ENCODE results near the gene ENPP6. TPM values are rescaled to one million over a fixed set of nuclear protein-coding genes. Genes with fewer than 3 reads are reported as not detected.
A peak's percentile ranks its signal among the peaks of the same experiment; 100 is the strongest.

The ENPP6 gene
- total and polyA plus RNA-seq, 4 donors: 0.13 to 1.8 (median 0.19) TPM; not detected in 1

- ATAC-seq (ENCODE audit: low FRiP score): no peak
- DNase-seq: no peak
- intact Hi-C loops (cut with DNase I): no loop called here
- Histone ChIP-seq H3K36me3 (ENCODE audit: control insufficient read depth in 1 of 2, insufficient read depth in 2 of 2, low read length in 1 of 2) (no peaks in the 10 kb centered on the region), H3K4me1 (ENCODE audit: control insufficient read depth in 1 of 2, insufficient read depth in 2 of 2, low read length in 2 of 2) (no peaks in the 10 kb centered on the region), H3K4me3 (ENCODE audit: low read length in 2 of 2) (no peak overlapping the region), H3K9me3 (ENCODE audit: control insufficient read depth, low read length) (no peaks in the 10 kb centered on the region), H3K27ac (ENCODE audit: low read depth in 1 of 2, low read length in 2 of 2) (no peak overlapping the region), H3K27me3 (ENCODE audit: control insufficient read depth in 1 of 2, insufficient read depth in 2 of 2, low read length in 1 of 2) (no peaks in the 10 kb centered on the region)
- 82 to 89% methylated on average over 9 of the region's 9 CpGs for WGBS, 2 donors
Observed at GRCh38 chr4:184167576-184167975, 50.1 kb downstream of the ENPP6 start.

- Histone ChIP-seq H3K9me3 (ENCODE audit: control insufficient read depth, low read length) (no peaks in the 10 kb centered on the region), H3K36me3 (ENCODE audit: control insufficient read depth in 1 of 2, insufficient read depth in 2 of 2, low read length in 1 of 2) (no peaks in the 10 kb centered on the region), H3K27me3 (ENCODE audit: control insufficient read depth in 1 of 2, insufficient read depth in 2 of 2, low read length in 1 of 2) (no peaks in the 10 kb centered on the region), H3K4me1 (ENCODE audit: control insufficient read depth in 1 of 2, insufficient read depth in 2 of 2, low read length in 2 of 2) (no peaks in the 10 kb centered on the region), H3K27ac (ENCODE audit: low read depth in 1 of 2, low read length in 2 of 2) (no peak overlapping the region), H3K4me3 (ENCODE audit: low read length in 2 of 2) (no peak overlapping the region)
- WGBS, 2 donors: 67 to 68% methylated on average over 6 of the region's 6 CpGs
- ATAC-seq (ENCODE audit: low FRiP score) (no peak), DNase-seq (no peak)
- intact Hi-C loops (cut with DNase I): no loop called here
Observed at GRCh38 chr4:184166736-184167135, 50.9 kb downstream of the ENPP6 start.

GRCh38 chr4:184165291-184165690 lies 52.4 kb downstream of the ENPP6 start:
- no peak overlapping the region for H3K4me3 ChIP-seq (ENCODE audit: low read length in 2 of 2)
- ATAC-seq (ENCODE audit: low FRiP score): no peak
- intact Hi-C loops (cut with DNase I): no loop called here
- WGBS, 2 donors: 68 to 74% methylated on average over 8 of the region's 8 CpGs
- no peaks in the 10 kb centered on the region for H3K4me1 ChIP-seq (ENCODE audit: control insufficient read depth in 1 of 2, insufficient read depth in 2 of 2, low read length in 2 of 2)
- no peak for DNase-seq
- no peaks in the 10 kb centered on the region for H3K27me3 ChIP-seq (ENCODE audit: control insufficient read depth in 1 of 2, insufficient read depth in 2 of 2, low read length in 1 of 2)
- no peak overlapping the region for H3K27ac ChIP-seq (ENCODE audit: low read depth in 1 of 2, low read length in 2 of 2)
- H3K36me3 ChIP-seq (ENCODE audit: control insufficient read depth in 1 of 2, insufficient read depth in 2 of 2, low read length in 1 of 2): no peaks in the 10 kb centered on the region
- H3K9me3 ChIP-seq (ENCODE audit: control insufficient read depth, low read length): no peaks in the 10 kb centered on the region

- no peaks in the 10 kb centered on the region for H3K4me1 ChIP-seq (ENCODE audit: control insufficient read depth in 1 of 2, insufficient read depth in 2 of 2, low read length in 2 of 2)
- peak; percentile 76 for ATAC-seq (ENCODE audit: low FRiP score)
- intact Hi-C loops (cut with DNase I): no loop called here
- no peaks in the 10 kb centered on the region for H3K27me3 ChIP-seq (ENCODE audit: control insufficient read depth in 1 of 2, insufficient read depth in 2 of 2, low read length in 1 of 2)
- H3K36me3 ChIP-seq (ENCODE audit: control insufficient read depth in 1 of 2, insufficient read depth in 2 of 2, low read length in 1 of 2): no peaks in the 10 kb centered on the region
- peak in 1 of 2 donors; percentile 57 for DNase-seq
- H3K9me3 ChIP-seq (ENCODE audit: control insufficient read depth, low read length): no peaks in the 10 kb centered on the region
- no peak overlapping the region for H3K4me3 ChIP-seq (ENCODE audit: low read length in 2 of 2)
- WGBS, 2 donors: 10 to 21% methylated on average over 8 of the region's 8 CpGs
- no peak overlapping the region for H3K27ac ChIP-seq (ENCODE audit: low read depth in 1 of 2, low read length in 2 of 2)
Observed at GRCh38 chr4:184163813-184164212, 53.9 kb downstream of the ENPP6 start.

- WGBS, 2 donors: 92 to 94% methylated on average over 5 of the region's 5 CpGs
- Histone ChIP-seq H3K4me1 (ENCODE audit: control insufficient read depth in 1 of 2, insufficient read depth in 2 of 2, low read length in 2 of 2) (no peaks in the 10 kb centered on the region), H3K36me3 (ENCODE audit: control insufficient read depth in 1 of 2, insufficient read depth in 2 of 2, low read length in 1 of 2) (no peaks in the 10 kb centered on the region), H3K27me3 (ENCODE audit: control insufficient read depth in 1 of 2, insufficient read depth in 2 of 2, low read length in 1 of 2) (no peaks in the 10 kb centered on the region), H3K27ac (ENCODE audit: low read depth in 1 of 2, low read length in 2 of 2) (no peak overlapping the region), H3K9me3 (ENCODE audit: control insufficient read depth, low read length) (no peaks in the 10 kb centered on the region), H3K4me3 (ENCODE audit: low read length in 2 of 2) (no peak overlapping the region)
- intact Hi-C loops (cut with DNase I): no loop called here
- no peak for ATAC-seq (ENCODE audit: low FRiP score)
- no peak for DNase-seq
Observed at GRCh38 chr4:184162596-184162995, 55.1 kb downstream of the ENPP6 start.

- Histone ChIP-seq H3K27me3 (ENCODE audit: control insufficient read depth in 1 of 2, insufficient read depth in 2 of 2, low read length in 1 of 2) (no peaks in the 10 kb centered on the region), H3K4me1 (ENCODE audit: control insufficient read depth in 1 of 2, insufficient read depth in 2 of 2, low read length in 2 of 2) (no peaks in the 10 kb centered on the region), H3K36me3 (ENCODE audit: control insufficient read depth in 1 of 2, insufficient read depth in 2 of 2, low read length in 1 of 2) (no peaks in the 10 kb centered on the region), H3K27ac (ENCODE audit: low read depth in 1 of 2, low read length in 2 of 2) (no peak overlapping the region), H3K9me3 (ENCODE audit: control insufficient read depth, low read length) (no peaks in the 10 kb centered on the region), H3K4me3 (ENCODE audit: low read length in 2 of 2) (no peak overlapping the region)
- intact Hi-C loops (cut with DNase I): no loop called here
- no peak for DNase-seq
- no peak for ATAC-seq (ENCODE audit: low FRiP score)
- WGBS, 2 donors: 63 to 93% methylated on average over 2 of the region's 2 CpGs
Observed at GRCh38 chr4:184157322-184157721, 60.4 kb downstream of the ENPP6 start.

GRCh38 chr4:184156163-184156920 lies 61.3 kb downstream of the ENPP6 start:
- Histone ChIP-seq H3K4me3 (ENCODE audit: low read length in 2 of 2) (no peak overlapping the region), H3K27me3 (ENCODE audit: control insufficient read depth in 1 of 2, insufficient read depth in 2 of 2, low read length in 1 of 2) (no peaks in the 10 kb centered on the region), H3K27ac (ENCODE audit: low read depth in 1 of 2, low read length in 2 of 2) (peak overlapping the region in 1 of 2 donors; percentile 28), H3K9me3 (ENCODE audit: control insufficient read depth, low read length) (no peaks in the 10 kb centered on the region), H3K36me3 (ENCODE audit: control insufficient read depth in 1 of 2, insufficient read depth in 2 of 2, low read length in 1 of 2) (no peaks in the 10 kb centered on the region), H3K4me1 (ENCODE audit: control insufficient read depth in 1 of 2, insufficient read depth in 2 of 2, low read length in 2 of 2) (no peaks in the 10 kb centered on the region)
- DNase-seq (no peak), ATAC-seq (ENCODE audit: low FRiP score) (peak; percentile 64)
- WGBS, 2 donors: 49 to 61% methylated on average over 10 of the region's 10 CpGs
- intact Hi-C loops (cut with DNase I): no loop called here

GRCh38 chr4:184154199-184154598 lies 63.5 kb downstream of the ENPP6 start:
- ATAC-seq (ENCODE audit: low FRiP score) (peak; percentile 76), DNase-seq (no peak)
- H3K27ac ChIP-seq (ENCODE audit: low read depth in 1 of 2, low read length in 2 of 2): no peak overlapping the region
- no peaks in the 10 kb centered on the region for H3K9me3 ChIP-seq (ENCODE audit: control insufficient read depth, low read length)
- intact Hi-C loops (cut with DNase I): no loop called here
- H3K27me3 ChIP-seq (ENCODE audit: control insufficient read depth in 1 of 2, insufficient read depth in 2 of 2, low read length in 1 of 2): no peaks in the 10 kb centered on the region
- H3K4me3 ChIP-seq (ENCODE audit: low read length in 2 of 2): no peak overlapping the region
- H3K36me3 ChIP-seq (ENCODE audit: control insufficient read depth in 1 of 2, insufficient read depth in 2 of 2, low read length in 1 of 2): no peaks in the 10 kb centered on the region
- no peaks in the 10 kb centered on the region for H3K4me1 ChIP-seq (ENCODE audit: control insufficient read depth in 1 of 2, insufficient read depth in 2 of 2, low read length in 2 of 2)
- 13 to 19% methylated on average over 7 of the region's 7 CpGs for WGBS, 2 donors

GRCh38 chr4:184153781-184154180 lies 63.9 kb downstream of the ENPP6 start:
- Histone ChIP-seq H3K27me3 (ENCODE audit: control insufficient read depth in 1 of 2, insufficient read depth in 2 of 2, low read length in 1 of 2) (no peaks in the 10 kb centered on the region), H3K9me3 (ENCODE audit: control insufficient read depth, low read length) (no peaks in the 10 kb centered on the region), H3K36me3 (ENCODE audit: control insufficient read depth in 1 of 2, insufficient read depth in 2 of 2, low read length in 1 of 2) (no peaks in the 10 kb centered on the region), H3K27ac (ENCODE audit: low read depth in 1 of 2, low read length in 2 of 2) (no peak overlapping the region), H3K4me1 (ENCODE audit: control insufficient read depth in 1 of 2, insufficient read depth in 2 of 2, low read length in 2 of 2) (no peaks in the 10 kb centered on the region), H3K4me3 (ENCODE audit: low read length in 2 of 2) (no peak overlapping the region)
- 70 to 72% methylated on average over 5 of the region's 5 CpGs for WGBS, 2 donors
- intact Hi-C loops (cut with DNase I): no loop called here
- no peak for ATAC-seq (ENCODE audit: low FRiP score)
- DNase-seq: no peak
